Ascending aorta (tissue), 2 donors: ENCODE data around the gene CHN2. TPM values are rescaled to one million over a fixed set of nuclear protein-coding genes. Genes with fewer than 3 reads are reported as not detected.

Experiments
- DNase-seq, 2 donors: peaks; one replicate each; pipeline ENCODE4 v3.0.0-alpha.2; 2019; ENCODE audit warnings: low spot score in 2 of 2
- H3K27ac ChIP-seq, 2 donors: fragments of 200-600 bp; sonication (generic); one replicate each; pipeline ENCODE4 v1.5.1; 2016 to 2017; ENCODE audit warnings: mild to moderate bottlenecking in 1 of 2
- H3K27me3 ChIP-seq: fragments of 200-600 bp; sonication (generic); one replicate; pipeline ENCODE4 v1.5.1; 2017
- H3K36me3 ChIP-seq, 2 donors: fragments of 200-600 bp; sonication (generic); one replicate each; pipeline ENCODE4 v1.5.1; 2016
- H3K4me1 ChIP-seq, 2 donors: fragments of 200-600 bp; sonication (generic); one replicate each; pipeline ENCODE4 v1.5.1; 2016 to 2017; ENCODE audit warnings: mild to moderate bottlenecking in 1 of 2
- H3K4me3 ChIP-seq, 2 donors: fragments of 200-600 bp; sonication (generic); one replicate each; pipeline ENCODE4 v1.5.1; 2016 to 2017; ENCODE audit warnings: mild to moderate bottlenecking in 1 of 2
- H3K9me3 ChIP-seq, 2 donors: fragments of 200-600 bp; sonication (generic); one replicate each; pipeline ENCODE4 v1.5.1; 2016
- intact Hi-C: fragments of 100-400 bp; cut with DNase I; formaldehyde crosslinking; loops from one replicate; pipeline ENCODE4 v1.15.1; 2023
- total RNA-seq: library from RNA; depleted of rRNA; stranded (reverse); fragments of >200 nt; gene quantifications from one replicate; pipeline ENCODE4 v1.1.0, GENCODE V29; 2016
- TF ChIP-seq, protein P1 (sequence below), 3 experiments: fragments of 200-600 bp in 2 of 3; fragments of 450-650 bp in 1 of 3; sonication (generic) in 2 of 3; IDR thresholded peaks; one replicate each; pipeline ENCODE4 v1.5.1; 2016 to 2019; ENCODE audit warnings: antibody characterized with exemption in 3 of 3, mild to moderate bottlenecking in 1 of 3, moderate library complexity in 1 of 3

The CHN2 gene
- total RNA-seq, 1 donor from 2014 or later: 8.7 TPM

DNA sequence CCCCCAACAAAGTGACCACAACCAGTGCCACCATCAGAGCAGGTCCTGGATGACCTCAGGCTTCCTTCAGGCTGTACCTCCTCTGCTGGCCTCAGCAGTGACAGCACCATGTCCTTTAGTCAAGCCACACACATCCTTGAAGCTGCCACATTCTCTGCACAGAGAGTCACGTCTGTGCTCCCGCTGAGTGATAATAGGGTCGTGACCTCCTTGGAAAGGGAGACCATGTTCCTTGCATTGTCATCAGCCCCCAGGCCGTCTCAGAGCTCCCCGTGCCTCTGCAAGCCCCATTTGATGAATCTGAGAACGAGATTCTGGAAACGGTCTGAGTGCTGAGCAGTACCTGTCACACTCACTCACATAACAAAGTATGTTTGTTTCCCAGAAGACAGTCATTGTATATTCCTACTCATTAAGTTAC lies 262.6 kb downstream of the CHN2 start:
- Histone ChIP-seq H3K4me1 (no peaks in the 10 kb centered on the region), H3K9me3 (no peaks in the 10 kb centered on the region), H3K36me3 (no peaks in the 10 kb centered on the region), H3K4me3 (no peak overlapping the region), H3K27ac (no peak overlapping the region), H3K27me3 (no peaks in the 10 kb centered on the region)
- intact Hi-C loops: no loop called here
- TF ChIP-seq, protein P1, sequence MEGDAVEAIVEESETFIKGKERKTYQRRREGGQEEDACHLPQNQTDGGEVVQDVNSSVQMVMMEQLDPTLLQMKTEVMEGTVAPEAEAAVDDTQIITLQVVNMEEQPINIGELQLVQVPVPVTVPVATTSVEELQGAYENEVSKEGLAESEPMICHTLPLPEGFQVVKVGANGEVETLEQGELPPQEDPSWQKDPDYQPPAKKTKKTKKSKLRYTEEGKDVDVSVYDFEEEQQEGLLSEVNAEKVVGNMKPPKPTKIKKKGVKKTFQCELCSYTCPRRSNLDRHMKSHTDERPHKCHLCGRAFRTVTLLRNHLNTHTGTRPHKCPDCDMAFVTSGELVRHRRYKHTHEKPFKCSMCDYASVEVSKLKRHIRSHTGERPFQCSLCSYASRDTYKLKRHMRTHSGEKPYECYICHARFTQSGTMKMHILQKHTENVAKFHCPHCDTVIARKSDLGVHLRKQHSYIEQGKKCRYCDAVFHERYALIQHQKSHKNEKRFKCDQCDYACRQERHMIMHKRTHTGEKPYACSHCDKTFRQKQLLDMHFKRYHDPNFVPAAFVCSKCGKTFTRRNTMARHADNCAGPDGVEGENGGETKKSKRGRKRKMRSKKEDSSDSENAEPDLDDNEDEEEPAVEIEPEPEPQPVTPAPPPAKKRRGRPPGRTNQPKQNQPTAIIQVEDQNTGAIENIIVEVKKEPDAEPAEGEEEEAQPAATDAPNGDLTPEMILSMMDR (IDR thresholded peaks at IDR 0.05): no peak
- DNase-seq: no peak

- no peak overlapping the region for H3K4me3 ChIP-seq
- H3K27me3 ChIP-seq: no peaks in the 10 kb centered on the region
- no peaks in the 10 kb centered on the region for H3K4me1 ChIP-seq
Observed at GRCh38 chr7:29457565-29458011, 263.0 kb downstream of the CHN2 start.

DNA sequence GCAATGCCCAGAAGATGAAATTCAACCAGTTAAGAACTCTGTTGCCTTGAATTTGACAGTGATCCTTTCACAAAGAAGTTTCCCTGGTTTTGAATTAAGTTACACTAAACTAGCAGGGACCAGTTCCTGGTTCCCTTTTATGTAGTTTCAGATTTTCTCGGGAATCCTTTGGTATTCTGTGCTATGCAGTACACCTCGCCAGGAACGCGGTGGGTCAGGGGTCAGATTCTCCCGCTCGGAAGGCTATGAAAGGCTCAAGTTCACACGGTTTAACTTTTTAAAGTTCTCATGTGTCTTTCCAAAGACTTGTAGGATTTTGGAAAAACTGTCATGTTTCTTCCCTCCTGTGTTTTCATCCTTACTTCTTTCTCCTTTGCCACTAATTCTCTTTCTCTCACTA lies 264.4 kb downstream of the CHN2 start:
- no peaks in the 10 kb centered on the region for H3K4me1 ChIP-seq
- H3K9me3 ChIP-seq: no peaks in the 10 kb centered on the region
- no peak for DNase-seq
- H3K27ac ChIP-seq: no peak overlapping the region
- H3K27me3 ChIP-seq: no peaks in the 10 kb centered on the region
- intact Hi-C loops: no loop called here
- H3K36me3 ChIP-seq: no peaks in the 10 kb centered on the region
- no peak overlapping the region for H3K4me3 ChIP-seq
- TF ChIP-seq, protein P1 (IDR thresholded peaks at IDR 0.05): no peak

More at GRCh38 chr7:29457565-29458011, 263.0 kb downstream of the CHN2 start:
- TF ChIP-seq, protein P1 (IDR thresholded peaks at IDR 0.05): no peak
- Histone ChIP-seq H3K36me3 (no peaks in the 10 kb centered on the region), H3K27ac (no peak overlapping the region), H3K9me3 (no peaks in the 10 kb centered on the region)
- intact Hi-C loops: no loop called here
- DNase-seq: no peak

- Histone ChIP-seq H3K4me3 (no peak overlapping the region), H3K36me3 (no peaks in the 10 kb centered on the region), H3K27ac (no peak overlapping the region), H3K9me3 (no peaks in the 10 kb centered on the region), H3K27me3 (no peaks in the 10 kb centered on the region), H3K4me1 (no peaks in the 10 kb centered on the region)
- no peak for DNase-seq
- TF ChIP-seq, protein P1 (IDR thresholded peaks at IDR 0.05): no peak
- intact Hi-C loops: no loop called here
Observed at GRCh38 chr7:29459589-29459988, 265.0 kb downstream of the CHN2 start.

DNA sequence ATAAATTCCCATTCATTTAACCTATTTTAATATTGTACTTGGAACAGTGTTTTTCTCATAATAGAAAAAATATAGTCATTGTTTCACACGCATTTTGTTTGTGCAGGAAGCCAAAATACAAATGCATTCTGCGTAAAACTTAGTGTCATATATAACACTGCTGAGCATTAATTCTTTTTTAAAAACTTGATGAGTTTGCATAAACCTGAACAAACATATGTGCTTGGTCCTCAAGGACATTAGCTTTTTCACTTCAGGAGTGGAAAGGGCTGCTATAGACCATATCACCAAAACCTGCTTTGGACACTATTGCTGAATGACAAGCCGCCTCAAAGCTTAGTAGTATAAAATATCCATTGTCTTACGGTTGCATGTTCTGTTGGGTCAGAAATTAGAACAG lies 267.4 kb downstream of the CHN2 start:
- Histone ChIP-seq H3K4me1 (no peaks in the 10 kb centered on the region), H3K36me3 (no peaks in the 10 kb centered on the region), H3K9me3 (no peaks in the 10 kb centered on the region), H3K4me3 (no peak overlapping the region), H3K27ac (no peak overlapping the region), H3K27me3 (no peaks in the 10 kb centered on the region)
- TF ChIP-seq, protein P1 (IDR thresholded peaks at IDR 0.05): no peak
- DNase-seq: no peak
- intact Hi-C loops: no loop called here
